GM18909 (cell line): ENCODE results near the gene C1QTNF3.

Source experiments
- ATAC-seq: cut with Tn5 transposase; IDR thresholded peaks from one replicate; pipeline ENCODE4 v1.9.1; 2021; ENCODE audit warnings: mild to moderate bottlenecking; ENCODE audit not compliant: unreplicated experiment, poor library complexity

C1QTNF3 gene

GRCh38 chr5:34002629-34003328, 40.2 kb downstream of the C1QTNF3 start:
- ATAC-seq: no peak

- ATAC-seq: no peak
Measured at GRCh38 chr5:34001241-34001841, 41.7 kb downstream of the C1QTNF3 start.

GRCh38 chr5:33999978-34000377, 43.0 kb downstream of the C1QTNF3 start:
- ATAC-seq: no peak

GRCh38 chr5:33997331-33997983, 45.6 kb downstream of the C1QTNF3 start:
- peak; percentile 79 for ATAC-seq

- no peak for ATAC-seq
Measured at GRCh38 chr5:33995865-33996264, 47.1 kb downstream of the C1QTNF3 start.

GRCh38 chr5:33994845-33995244, 48.2 kb downstream of the C1QTNF3 start:
- ATAC-seq: peak; percentile 48

GRCh38 chr5:33992864-33993263, 50.1 kb downstream of the C1QTNF3 start:
- ATAC-seq: no peak

- no peak for ATAC-seq
Measured at GRCh38 chr5:33985447-33985846, 57.6 kb downstream of the C1QTNF3 start.

GRCh38 chr5:33984671-33985124, 58.3 kb downstream of the C1QTNF3 start, which contains the start of gene SLC45A2:
SLC45A2 (minus strand) TSS chr5:33984693; CDS start chr5:33984583, 110 bp downstream.
- no peak for ATAC-seq

- ATAC-seq: no peak
Measured at GRCh38 chr5:33984178-33984577, 58.8 kb downstream of the C1QTNF3 start.

GRCh38 chr5:33981408-33982162, 61.4 kb downstream of the C1QTNF3 start:
- ATAC-seq: no peak

- ATAC-seq: no peak
Measured at GRCh38 chr5:33980030-33980429, 63.0 kb downstream of the C1QTNF3 start.

GRCh38 chr5:33978306-33978705, 64.7 kb downstream of the C1QTNF3 start:
- no peak for ATAC-seq

- ATAC-seq: no peak
Measured at GRCh38 chr5:33976307-33976706, 66.7 kb downstream of the C1QTNF3 start.

- ATAC-seq: no peak
Measured at GRCh38 chr5:33975852-33976251, 67.2 kb downstream of the C1QTNF3 start.

- ATAC-seq: no peak
Measured at GRCh38 chr5:33973271-33973670, 69.7 kb downstream of the C1QTNF3 start.

GRCh38 chr5:33969572-33970452, 73.2 kb downstream of the C1QTNF3 start:
- peak; percentile 79 for ATAC-seq

- ATAC-seq: no peak
Measured at GRCh38 chr5:33968211-33969005, 74.6 kb downstream of the C1QTNF3 start.
